EH (cell line): Measurements from ENCODE around the gene ABCC3.

Experiments
- DNase-seq: peaks from one replicate; pipeline ENCODE4 v3.0.0-alpha.2; 2015; ENCODE audit warnings: low read depth

ABCC3 gene

DNA sequence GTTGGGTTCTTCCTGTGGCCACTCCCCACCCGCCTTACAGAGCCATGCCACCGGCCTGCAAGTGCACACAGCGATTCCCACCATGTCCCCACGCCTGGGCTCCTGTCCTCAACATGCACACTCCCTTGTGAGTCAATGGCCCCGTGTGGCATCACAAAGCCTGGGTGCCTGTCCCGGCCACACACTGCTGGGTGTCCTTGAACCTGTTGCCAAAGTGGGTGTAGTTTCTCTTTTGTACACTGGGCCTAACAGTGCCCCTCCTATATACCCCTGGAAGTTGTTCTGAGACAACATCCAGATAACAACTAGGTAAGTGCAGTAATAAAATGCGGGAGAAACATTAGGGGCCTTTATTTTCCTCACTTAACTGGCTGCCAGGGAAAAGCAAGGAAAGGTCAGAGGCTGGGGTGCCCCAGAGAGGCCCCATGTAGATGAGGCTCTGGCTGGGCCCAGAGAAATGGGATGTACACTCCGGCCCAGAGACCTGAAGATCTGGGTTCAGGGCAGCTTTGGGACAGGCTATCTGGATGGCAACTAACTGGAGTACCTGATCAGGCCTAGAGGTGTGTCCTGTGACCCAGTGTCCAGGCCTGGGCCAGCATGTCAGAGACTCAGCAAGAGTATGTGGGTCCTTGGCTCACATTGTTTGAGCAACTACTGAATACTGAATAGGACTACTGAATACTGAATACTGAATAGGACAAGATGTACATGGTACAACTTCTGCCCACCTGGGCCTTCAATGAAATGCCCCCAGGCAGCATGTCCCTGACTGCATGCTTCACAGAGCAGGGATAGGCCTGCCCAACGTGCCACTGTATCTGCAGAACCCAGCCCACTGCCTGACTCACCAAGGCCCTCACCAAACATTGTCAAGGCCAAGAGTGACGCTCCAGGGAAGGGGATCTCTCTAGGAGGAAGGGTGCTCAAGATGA, 8.3 kb downstream of the ABCC3 start:
- no peak for DNase-seq

DNA sequence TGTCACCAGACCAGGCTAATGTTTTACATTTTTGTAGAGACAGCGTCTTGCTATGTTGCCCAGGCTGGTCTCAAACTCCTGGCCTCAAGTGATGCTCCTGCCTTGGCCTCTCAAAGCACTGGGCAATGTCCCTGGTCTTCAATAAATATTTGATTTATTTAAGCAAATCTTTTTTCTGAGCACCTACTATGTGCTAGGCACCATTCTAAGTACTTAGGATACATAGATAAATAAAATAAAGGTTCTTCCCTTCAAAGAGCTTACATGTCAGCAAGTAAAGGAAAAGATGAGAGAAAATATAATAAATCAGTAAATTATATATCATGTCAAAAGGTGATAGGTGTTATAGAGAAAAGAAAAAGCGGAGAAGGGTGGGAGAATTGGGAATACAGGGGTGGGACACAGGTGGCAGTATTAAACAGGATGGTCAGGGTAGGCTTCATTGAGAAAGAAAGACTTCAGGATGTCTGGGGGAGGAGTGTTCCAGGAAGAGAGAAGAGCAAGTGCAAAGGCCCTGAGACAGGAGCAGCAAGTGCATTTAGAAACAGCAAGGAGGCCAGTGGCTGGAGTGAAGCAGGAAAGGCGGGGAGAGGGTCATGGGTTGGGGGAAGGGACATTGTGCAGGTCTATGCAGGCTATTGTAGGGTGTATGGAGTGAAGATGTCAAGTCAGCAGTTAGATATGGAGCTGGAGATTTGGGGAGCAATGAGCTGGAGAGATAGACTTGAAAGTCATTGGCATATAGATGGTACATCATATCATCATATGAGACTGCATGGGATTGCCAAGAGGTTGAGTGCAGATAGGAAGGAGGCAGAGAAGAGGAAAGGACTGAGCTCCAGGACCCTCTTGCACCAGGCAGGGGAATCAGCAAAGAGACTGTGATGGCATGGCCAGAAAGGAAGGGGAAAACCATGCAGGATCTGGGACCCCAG, 11.3 kb downstream of the ABCC3 start:
- no peak for DNase-seq

DNA sequence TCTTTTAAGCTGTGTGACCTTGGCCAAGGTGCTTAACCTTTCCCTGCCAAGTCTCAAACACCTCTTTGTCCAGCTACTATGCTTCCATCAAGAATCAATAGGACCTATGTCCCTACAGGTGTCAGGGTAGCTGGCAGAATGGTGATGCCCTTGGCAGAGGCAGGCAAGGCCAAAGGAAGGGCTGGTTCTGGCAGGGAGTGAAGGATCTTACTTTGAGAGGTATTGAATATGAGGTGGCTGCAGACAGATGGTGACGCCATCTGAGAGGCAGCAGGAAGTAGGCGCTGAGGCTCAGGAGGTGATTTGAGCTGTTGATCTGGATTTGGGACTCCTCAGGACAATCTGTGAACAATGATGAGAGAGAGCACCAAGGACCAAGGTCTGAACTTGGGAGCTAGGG, 12.5 kb downstream of the ABCC3 start:
- DNase-seq, result no peak

DNA sequence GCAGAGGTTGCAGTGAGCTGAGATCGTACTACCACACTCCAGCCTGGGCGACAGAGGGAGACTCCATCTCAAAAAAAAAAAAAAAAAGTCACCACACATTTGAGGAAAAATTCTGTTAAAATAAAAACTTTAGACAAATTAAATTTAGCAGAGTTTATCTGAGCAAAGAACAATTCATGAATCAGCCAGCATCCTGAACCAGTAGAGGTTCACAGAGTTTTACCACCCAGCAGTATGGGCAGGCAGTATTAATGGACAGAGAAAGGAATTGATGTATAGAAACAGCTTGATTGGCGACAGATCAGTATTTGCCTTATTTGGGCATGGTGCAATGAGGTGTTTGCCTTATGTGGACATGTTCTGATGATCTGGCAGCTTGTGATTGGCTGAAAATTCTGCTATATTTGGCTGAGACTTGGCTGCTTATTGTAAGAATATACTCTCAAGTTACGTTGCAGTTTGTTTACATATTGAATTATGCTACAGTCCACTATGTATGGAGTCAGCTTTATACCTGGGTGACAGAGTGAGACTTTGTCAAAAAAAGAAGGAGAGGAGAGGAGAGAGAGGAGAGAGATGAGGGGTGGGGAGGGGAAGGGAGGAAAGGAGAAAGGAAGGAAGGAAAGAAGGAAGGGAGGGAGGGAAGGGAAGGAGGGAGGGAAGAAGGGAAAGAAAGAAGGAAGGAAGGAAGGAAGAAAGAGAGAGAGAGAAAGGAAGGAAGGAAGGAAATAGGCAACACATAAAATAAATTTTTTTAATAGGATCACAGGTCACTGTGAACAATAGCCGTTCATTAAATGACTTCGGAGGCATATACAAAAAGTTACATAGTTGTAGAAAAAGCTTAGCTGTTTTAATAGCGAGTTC, 14.6 kb downstream of the ABCC3 start:
- DNase-seq, result peak; percentile 31

GRCh38 chr17:50651661-50652060, 17.0 kb downstream of the ABCC3 start:
- no peak for DNase-seq

DNA sequence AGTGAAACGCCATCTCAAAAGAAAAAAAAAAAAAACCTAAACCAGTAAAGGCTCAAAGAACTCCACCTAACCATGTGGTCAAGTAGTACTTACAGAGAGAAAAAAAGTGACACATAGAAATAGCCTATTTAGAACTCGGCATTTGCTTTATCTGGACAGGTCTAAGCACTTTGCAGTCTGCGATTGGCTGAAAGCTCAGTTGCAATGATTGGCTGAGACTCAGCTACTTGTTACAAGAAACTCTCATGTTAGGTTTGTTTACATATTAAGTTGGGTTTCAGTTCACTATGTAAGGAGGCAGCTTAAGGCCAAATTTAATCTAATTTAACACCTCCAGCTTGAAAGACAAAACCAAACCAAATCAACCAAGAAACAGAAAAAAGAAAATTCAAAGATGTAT, 19.1 kb downstream of the ABCC3 start:
- DNase-seq, result no peak

DNA sequence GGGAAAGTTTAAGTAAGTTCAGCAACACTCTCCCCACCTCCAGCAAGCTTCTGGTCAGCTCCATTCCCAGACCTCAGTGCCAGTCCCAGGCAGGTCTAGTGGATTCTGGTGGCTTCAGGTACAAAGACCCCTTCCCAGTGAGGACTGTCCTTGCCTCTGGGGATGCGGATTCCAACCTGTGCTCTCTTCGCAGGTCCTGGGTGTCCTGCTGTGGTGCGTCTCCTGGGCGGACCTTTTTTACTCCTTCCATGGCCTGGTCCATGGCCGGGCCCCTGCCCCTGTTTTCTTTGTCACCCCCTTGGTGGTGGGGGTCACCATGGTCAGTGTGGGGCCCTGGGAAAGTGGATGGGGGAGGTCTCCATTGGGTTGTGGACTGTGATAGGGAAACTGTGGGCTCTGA, 21.8 kb downstream of the ABCC3 start:
- no peak for DNase-seq

- no peak for DNase-seq
These were observed 22.4 kb downstream of the ABCC3 start for GRCh38 chr17:50657054-50657453.

- no peak for DNase-seq
These were observed 22.9 kb downstream of the ABCC3 start for GRCh38 chr17:50657627-50658026.

DNA sequence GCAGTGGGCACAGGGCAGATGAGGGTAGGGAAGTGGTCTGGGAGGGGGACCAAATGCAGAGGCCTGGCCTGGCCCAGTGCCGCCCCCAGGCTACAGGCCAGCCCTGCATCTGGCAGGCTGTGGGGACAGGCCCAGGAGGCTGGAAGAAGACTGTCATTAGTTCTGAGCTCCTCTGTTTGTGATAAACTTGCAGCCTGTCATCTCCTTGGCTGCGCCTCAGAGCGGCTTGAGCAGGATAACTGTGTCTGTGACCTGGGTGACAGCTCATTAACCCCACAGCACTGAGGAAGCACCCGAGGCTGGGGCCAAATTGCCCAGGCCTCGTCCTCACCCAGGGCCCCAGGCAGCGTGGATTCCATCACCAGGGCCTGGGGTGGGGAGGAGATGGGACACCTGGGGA, 23.9 kb downstream of the ABCC3 start:
- no peak for DNase-seq

GRCh38 chr17:50659179-50659578, 24.5 kb downstream of the ABCC3 start:
- DNase-seq, result no peak

GRCh38 chr17:50660042-50660886, 25.6 kb downstream of the ABCC3 start:
- DNase-seq, result peak; percentile 62

DNA sequence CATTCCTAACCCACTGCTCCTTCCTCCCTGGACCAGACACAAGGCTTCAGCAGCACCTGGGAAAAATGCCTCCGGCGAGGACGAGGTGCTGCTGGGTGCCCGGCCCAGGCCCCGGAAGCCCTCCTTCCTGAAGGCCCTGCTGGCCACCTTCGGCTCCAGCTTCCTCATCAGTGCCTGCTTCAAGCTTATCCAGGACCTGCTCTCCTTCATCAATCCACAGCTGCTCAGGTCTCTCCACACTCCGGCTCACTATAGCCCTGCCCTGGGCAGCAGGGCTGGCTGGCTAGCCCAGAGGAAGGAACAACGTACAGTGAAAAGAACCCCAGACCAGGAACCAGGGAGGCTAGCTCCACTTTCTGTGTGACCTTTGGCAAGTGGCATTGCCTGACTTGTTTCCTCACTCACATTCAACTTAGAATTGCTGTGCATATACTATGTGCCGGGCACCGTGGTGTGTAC, 26.2 kb downstream of the ABCC3 start:
- no peak for DNase-seq

GRCh38 chr17:50661348-50661747, 26.7 kb downstream of the ABCC3 start:
- no peak for DNase-seq

DNA sequence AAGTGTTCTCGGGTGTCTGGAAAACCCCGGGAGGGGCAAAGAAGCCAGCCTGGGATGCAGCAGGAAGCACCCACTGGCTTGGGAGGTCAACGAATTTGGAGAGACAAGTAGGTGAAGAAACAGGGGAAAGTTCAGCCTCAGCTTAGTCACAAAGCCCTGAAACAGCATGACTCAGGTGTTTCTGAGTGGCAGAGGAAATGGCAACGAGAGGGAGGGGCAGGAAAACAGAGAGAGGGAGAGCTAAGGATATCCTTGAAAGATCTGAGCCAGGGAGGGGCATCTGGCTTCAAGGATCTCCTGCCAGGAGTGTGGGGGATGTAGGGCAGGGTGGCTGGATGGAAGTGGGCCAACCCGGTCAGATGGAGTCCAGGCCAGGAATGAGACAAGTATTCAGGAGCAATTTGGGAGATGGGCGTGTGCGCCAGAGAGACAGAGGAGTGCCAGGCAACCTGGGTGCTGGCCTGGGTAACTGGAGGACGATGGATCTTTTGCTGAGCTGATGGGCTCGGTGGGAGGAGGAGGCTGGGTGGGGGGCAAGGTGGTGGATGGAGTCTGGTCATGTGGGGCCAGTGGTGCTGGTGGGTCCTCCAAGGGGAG, 27.2 kb downstream of the ABCC3 start:
- DNase-seq, result peak; percentile 93

DNA sequence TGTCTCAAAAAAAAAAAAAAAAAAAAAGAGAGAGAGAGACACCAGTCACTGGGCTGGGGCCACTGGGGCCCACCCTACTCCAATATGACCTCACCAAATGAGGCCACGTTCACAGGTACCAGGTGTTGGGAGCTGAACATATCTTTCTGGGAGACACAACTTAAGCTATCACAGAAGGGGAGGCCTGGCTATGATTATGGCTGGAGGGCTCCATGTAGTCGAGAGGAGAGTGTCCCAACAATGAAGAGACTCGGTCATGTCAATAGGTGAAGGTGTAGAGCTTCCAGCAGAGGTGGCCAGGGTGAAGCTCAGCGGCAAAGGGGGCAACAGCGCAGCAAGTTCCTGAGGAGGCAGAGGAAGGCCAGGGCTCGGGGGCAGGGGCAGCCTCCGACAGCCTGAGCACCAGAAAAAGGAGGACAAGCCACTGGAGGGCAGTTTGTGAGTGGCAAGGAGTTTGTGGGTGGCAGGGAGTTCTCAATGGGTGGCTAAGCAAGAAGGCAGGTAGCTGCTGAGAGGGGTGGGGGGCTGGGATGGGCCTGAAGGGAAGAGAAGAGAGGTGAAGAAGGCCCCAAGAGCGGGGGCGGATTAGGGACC, 28.0 kb downstream of the ABCC3 start:
- DNase-seq, result no peak

DNA sequence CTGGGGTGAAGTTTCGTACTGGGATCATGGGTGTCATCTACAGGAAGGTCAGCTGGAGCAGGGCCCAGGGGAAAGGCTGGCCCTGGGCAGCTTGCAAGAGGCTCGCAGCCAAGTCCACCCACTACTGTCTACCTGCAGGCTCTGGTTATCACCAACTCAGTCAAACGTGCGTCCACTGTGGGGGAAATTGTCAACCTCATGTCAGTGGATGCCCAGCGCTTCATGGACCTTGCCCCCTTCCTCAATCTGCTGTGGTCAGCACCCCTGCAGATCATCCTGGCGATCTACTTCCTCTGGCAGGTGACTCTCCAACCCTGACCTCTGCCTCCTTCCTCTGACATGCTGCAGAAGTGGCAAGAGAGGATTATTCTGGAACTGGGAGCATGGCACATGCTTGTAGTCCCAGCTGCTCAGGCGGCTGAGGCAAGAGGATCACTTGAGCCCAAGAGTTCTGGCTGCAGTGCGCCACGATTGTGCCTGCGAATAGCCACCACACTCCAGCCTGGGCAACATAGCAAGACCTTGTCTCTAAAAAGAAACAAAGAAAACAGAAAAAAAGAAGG, 29.2 kb downstream of the ABCC3 start:
- no peak for DNase-seq

DNA sequence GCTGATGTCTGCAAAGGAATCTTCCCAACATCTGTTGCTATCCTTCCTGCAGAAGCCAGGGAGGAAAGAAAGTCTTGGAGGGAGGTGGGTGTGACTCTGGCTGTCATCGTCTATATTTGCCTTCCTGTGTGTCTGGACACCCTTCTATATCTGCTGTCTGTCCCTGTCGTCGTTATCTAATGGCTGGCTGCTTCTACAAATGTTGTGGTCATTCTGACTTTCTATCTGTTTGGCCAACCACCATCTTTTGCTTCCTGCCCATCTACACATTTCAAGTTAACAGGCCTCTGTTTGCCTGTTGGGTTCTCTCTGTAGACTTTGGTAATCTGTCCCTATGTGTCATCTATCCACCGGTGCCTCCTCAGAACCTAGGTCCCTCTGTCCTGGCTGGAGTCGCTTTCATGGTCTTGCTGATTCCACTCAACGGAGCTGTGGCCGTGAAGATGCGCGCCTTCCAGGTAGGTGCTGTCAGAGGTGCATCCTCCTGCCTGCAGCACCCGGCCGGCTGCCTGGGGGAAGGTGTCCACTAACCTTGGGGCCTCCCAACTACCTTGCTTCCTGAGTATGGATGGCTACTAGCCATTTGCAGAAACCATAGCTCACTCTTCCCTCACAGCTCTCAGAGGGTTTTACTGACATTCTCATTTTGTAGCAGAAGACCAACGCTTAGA, 30.2 kb downstream of the ABCC3 start:
- DNase-seq, result no peak

DNA sequence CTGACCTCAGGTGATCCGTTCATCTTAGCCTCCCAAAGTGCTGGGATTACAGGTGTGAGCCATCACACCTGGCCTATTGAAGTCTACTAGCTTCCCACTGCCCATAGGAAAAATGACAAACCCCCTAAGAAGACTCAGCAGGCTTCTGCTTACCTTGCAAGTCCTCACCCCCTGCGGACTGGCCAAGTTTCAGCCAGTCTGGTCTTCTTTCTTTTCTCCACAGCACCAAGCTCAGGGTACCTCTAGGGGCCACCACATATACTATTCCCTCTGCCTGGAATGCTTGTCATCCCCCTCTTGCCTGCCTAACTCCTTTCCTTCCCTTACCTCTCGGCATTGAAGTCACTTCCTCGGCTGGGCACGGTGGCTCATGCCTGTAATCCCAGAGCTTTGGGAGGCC, 31.2 kb downstream of the ABCC3 start:
- DNase-seq, result no peak
